NCI-H2196 (cell line): ENCODE data around the gene CSNK1A1.
"Not testable (repeated sequence)": the region's sequence is repeated elsewhere in the genome, so short reads cannot be mapped to it uniquely, and the experiment has no call there.

Experiments
- DNase-seq: peaks from one replicate; lab custom pipeline; 2025; ENCODE audit not compliant: unreplicated experiment; lab: John Stamatoyannopoulos, UW

CSNK1A1 gene

DNA sequence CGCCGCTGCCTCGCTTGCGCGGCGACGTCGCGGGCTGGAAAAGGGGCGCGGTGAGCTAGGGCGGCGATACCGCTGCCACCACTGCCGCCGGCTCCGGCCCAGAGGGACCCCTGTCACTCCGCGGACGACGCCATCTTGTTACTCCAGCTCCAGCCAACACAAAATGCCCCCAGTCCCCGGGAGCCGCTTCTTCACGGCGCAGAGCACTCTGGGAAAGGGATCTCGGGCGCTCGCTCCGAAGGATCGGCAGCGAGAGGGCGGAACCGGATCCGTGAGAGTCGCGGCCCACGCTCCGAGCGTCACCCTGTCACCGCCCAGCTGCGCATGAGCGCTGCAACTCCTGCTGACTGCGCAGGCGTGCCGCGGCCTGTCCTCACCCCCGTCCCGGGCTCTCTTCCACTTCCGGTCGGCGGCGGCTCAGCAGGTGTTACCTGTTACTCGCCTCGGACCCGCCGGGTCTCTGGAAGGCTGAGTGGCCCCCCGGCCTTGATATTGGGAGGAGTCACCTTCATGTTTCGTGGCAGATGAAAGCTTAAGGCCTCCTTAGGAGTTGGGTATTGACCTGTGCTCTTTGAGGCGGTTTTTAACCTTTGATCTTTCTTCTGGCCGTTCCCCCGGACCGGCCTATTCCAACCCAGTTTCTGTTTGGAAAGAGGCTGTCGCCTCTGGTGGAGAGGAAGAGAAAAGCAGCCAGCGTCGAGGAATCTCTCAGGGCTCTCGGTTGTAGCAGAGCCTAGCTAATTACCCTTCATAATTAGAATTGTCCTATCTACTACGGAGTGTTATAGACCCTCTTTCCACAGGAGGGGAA lies at the start of gene CSNK1A1:
CSNK1A1 (minus strand) TSS at position 213 of the 811 bp plus-strand sequence. CDS start 475 bp downstream, outside the sequence.
- peak; percentile 99 for DNase-seq

DNA sequence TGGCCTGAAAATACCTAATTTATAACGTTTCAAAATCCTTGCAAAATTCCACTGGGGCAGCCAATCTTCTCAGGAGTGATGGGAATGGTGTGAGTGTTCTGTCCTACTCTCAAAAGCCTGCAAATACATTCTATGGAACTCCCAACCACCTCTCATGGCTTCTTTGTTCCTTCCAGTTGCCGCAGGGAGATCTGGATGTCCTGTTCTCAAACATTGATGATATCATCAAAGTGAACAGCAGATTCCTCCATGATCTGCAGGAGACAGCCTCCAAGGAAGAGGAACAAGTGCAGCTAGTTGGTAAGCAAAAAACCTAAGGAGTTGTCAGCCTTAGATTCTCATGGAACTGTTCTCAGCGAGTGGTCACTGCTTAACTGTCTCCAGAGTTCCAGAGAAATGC lies 49.7 kb upstream of the CSNK1A1 start:
- no peak for DNase-seq

DNA sequence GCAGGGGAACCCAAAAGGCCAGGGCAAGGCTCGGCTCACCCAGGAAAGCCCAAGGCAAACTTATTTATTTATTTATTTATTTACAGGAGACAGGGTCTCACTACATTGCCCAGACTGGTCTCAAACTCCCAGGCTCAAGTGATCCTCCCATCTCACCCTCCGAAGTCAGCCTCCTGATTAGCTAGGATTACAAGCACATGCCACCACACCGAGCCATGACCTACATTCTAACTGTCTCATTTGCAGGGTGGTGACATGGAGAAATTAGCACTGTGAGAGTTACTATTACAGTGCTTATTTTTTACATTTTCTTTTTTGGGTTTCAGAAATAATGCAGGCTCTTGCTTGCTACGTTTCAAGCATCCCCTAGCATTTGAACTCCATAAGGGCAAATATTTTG lies 48.1 kb upstream of the CSNK1A1 start:
- no peak for DNase-seq

DNA sequence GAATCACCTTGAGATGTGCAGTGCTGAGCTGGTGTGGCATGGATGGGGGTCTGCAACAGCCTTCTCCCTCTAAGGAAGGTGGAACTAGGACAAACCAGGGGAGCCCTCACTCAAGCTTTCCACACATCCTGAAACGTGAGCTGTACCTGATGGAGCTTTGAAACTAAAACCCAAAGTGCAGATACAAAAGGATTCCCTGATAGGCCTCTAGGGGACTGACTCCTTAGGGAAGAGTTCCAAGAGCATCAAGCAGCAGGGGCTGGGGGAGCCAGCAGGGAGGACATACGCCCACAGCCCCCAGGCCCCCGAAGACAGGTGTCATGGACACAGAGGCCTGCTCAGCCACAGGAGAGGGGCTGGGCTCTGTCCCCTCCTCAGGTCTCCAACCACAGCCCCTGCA lies 47.7 kb upstream of the CSNK1A1 start:
- DNase-seq = no peak

DNA sequence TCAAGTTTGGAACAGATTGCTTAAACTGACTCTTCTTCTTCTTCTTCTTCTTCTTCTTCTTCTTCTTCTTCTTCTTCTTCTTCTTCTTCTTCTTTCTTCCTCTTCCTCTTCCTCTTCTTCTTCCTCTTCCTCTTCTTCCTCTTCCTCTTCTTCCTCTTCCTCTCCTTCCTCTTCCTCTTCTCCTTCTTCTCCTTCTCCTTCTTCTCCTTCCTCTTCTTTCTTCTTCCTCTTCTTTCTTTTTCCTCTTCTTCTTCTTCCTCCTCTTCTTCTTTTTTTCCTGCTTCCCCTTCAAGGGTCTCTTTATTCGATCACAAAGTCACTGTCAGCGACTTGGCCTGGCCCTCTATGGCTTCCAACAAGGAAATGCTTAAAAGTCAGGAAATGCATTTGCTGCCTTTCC lies 47.0 kb upstream of the CSNK1A1 start:
- not testable (repeated sequence) for DNase-seq

DNA sequence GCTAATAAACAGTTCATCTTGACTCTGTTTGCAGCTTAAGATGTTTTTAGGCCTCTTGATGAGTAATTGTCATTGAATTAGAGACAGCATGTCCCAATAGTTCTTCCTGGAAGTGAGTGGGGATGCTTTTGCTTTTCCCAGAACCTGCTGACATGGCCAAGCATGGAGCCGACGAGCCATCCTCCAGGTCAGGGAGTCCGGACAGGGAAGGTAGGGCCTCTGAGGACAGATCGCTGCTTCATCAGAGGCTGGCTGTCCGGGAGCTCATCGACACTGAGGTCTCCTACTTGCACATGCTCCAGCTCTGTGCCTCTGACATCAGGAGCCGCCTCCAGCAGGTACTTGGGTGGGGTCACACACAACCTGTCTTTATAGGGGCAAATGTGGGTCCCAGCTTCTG lies 46.4 kb upstream of the CSNK1A1 start:
- DNase-seq = no peak

DNA sequence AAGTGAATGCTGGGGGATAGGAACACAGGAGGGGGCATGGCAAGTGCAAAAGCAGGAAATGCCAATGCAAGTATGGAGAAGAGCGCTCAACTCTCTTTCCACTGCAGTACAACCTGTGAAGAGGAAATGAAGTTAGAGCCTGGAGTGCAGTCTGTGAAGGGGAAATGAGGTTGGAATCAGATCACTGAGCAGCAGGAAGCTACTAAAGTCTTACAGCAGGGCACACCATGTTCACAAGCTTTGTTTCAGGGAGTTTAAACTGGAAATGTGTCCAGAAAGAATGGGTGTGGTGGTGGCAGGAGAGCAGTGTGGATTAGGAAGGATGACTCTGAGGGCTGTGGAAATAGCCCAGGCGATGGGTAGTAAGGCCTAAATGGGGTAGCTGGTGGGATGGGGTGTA lies 45.5 kb upstream of the CSNK1A1 start:
- DNase-seq = no peak

DNA sequence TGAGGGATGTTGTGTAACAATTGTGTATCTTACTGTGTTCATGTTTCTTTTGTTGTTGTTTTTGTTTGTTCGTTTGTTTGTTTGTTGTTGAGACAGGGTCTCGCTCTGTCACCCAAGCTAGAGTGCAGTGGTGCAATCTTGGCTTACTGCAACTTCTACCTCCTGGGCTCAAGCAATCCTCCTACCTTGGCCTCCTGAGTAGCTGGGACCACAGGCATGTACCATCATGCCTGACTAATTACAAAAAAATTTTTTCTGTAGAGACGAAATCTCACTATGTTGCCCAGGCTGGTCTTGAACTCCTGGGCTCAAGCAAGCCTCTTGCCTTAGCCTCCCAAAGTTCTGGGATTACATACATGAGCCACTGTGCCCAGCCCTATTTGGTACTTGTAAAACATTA lies 43.9 kb upstream of the CSNK1A1 start:
- not testable (repeated sequence) for DNase-seq

DNA sequence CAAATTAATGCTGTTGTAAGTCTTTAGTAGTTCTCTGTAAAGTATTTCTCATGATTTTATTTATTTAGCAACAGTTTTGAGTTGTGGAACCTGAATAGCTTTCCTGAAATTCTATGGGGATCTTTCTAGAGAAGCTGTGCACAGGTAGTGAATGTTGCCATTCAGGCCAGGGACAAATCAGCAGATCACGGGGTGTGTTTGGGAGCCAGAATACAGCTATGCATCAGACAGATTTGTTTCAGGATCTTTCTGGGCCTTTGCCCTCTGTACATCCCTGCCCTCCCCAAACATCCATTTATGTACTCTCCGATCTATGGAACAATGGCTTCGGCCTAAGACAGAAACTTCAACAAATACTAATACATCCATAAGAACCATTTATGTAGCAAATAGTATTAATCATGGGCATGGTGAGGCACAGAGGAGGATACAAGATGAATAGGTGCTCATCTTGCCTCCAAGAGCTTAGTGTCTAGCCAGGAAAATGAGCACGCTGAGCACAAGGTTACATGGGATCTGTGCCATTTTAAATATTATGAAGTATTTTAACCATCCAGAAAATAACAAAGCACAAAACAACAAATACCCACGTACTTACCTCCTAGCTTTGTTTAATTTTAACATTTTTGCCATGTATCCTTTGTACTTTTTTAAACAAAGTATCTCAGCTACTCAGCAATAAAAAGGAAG lies 43.1 kb upstream of the CSNK1A1 start:
- no peak for DNase-seq

DNA sequence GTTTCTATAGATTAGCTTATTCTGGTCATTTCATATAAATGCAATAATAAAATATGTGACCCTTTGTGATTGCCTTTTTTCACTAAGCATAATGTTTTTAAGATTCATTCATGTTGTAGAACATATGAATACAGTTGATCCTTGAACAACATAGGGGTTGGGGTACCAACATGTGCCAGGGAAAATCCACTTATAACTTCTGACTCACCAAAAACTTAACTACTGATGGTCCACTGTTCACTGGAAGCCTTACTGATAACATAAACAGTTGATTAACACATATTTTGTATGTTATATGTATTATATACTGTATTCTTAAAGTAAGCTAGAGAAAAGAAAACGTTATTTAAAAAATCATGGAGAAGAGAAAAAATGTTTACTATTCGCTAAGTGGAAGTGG lies 42.1 kb upstream of the CSNK1A1 start:
- DNase-seq = no peak

DNA sequence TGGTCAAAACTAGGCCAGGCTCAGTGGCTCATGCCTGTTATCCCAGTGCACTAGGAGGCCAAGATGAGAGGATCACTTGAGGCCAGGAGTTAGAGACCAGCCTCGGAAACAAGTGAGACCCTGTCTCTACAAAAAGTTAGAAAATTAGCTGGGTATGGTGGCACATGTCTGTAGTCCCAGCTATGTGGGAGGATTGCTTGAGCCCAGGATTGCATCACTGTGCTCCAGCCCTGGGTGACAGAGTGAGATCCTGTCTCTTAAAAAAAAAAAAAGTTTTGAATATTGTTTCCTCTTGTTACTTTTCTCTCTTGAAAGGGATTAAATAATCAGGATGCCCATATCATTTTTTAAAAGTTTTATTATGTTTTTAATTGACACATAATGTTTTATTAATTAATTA lies 37.7 kb upstream of the CSNK1A1 start:
- DNase-seq = no peak

DNA sequence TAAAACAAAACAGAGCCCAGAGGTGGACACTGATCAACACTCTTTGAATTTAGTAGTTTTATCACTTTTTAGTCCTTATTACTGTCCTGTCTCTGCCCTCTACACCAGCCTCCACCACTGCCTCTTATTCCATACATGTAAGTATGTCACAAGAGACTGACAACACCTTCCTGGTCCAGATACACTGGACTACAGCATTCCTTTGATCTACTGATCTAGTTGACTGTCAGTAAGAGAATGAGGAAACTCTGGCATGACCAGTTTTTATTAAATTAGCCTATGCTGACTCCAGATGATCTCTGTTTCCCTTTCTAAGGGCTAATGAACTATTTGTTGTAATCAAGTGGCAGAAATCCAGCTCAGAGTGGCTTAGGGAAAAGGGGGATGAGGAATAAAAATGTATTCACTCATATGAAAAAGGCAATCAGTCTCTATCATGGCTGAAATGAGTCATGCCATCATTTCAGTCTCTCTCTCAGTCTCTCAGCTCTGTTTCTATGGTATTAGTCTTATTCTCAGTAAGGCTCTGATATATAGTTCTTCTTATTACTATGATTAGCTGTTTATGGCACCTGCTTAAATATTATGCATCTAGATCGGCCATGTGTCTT lies 35.6 kb upstream of the CSNK1A1 start:
- no peak for DNase-seq

DNA sequence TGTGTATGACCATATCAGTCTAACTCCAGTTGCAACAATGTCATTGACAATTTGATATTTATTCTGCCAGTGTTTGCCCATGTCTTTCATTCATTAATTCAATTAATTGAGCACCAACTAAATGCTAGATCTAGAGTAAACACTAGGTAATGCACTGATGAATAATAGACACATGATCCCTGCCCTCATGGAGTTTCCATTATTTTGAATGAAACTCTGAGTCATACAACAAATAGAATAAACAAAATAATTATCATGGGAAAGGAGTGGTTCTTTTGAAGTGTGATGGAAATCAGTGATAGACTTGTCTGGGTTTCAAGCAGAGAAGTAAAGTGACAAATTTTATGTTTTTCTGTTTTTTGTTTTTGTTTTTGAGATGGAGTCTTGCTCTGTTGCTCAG lies 34.7 kb upstream of the CSNK1A1 start:
- DNase-seq = no peak

DNA sequence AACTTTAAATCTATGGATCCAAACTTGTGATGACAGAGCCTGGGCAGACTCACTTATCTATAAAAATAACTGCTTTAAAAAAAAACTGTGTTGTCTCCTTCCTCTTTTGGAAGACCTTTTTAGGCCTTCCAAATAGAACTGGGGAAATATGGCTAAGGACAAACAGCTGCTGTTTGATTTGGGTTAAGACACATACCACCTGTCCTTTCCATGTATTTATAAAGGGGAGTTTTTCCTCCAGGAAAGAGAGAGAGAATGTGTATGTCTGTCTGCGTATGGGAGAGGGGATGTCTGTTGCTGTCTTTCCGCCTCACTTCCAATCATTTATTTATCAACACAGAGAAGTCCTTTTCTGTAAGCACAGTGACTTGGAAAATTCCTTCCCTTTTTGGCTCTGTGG lies 32.9 kb upstream of the CSNK1A1 start:
- no peak for DNase-seq

DNA sequence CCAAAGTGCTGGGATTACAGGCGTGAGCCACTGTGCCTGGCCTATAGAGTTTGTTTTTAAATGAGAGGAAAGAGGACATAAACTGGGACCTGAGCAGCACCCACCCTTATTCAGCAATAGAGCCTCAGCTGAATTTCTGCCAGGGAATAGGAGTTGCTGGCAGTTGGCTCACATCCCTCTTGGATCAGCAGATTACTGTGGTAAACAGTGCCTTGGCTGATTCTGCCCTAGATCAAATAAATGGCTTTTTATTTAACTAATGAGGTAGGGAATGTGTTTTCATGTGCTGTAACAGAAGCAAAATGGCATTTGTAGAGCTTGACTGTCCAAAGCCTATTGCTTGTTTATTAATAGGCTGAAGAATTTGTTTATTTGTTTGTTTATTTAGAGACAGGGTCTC lies 32.2 kb upstream of the CSNK1A1 start:
- DNase-seq = peak; percentile 69

DNA sequence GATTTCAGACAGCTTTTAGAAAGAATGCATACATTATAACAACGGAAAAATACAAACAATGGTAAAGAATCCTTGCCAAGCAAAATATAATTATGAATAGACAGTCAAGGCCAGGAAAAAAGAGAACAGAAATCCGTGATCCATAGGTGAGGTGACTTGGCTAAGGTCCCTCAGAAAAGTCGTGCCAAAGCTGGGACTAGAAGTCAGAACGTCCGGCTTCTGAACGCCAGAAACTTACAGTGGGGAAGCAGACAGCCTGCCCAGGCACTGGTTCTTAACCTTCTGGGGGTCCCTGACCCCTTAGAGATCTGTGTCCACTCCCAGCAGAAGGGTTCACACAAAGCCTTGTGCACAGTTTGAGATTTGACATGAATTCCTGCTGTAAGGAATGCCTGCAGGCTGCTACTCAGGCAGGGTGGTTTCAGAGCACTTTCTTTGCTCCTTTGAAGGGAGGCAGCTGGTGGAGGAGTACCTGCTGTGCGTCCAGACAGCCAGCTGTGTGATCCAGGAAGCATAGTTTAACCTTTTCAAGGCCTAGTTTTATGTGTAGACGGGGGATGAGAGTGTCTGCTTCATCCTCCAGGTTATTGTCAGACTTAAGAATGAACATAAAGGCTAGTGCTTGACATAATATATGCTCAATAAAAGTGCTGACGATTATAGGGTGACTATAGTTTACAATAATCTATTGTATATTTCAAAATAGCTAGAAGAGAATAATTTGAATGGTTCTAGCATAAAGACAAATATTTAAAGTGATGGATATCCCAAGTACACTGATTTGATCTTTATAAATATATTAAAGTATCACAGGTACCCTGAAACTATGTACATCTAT lies 30.9 kb upstream of the CSNK1A1 start:
- DNase-seq = peak; percentile 60

DNA sequence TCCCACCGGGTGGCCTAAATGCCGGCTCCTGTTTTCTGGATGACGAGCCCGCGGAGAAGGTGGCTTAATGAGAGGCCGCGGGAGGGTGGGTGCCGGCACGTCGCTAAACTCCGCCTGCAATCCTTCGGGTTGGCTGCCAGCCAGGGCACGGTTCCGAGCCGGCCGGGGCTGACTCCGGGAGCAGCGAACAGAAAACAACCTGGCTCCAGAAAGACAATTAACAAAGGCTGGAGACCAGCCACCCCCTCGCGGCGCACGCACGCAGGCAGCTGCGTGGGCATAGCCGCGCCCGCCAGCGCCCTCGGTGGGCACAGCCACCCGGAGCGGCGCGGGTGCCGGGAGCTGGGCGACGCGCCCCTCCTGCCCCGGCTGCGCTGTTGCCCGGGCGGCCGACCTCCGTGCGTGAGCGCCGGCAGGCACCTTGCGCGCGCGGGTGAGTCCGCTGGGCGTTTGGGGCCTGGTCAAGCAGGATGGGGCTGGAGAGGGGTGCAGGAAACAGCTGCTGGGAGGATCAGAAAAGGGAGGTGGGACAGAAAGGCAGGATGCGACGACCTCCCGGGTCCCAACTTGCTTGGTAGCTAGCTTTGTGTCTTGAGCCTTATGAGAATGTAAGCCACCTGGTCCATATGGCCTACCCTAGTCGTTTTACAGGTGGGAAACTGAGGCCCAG lies 30.1 kb upstream of the CSNK1A1 start, which contains the start of gene ARHGEF37:
ARHGEF37 (plus strand) TSS at position 307 of the 670 bp plus-strand sequence. CDS start 16,272 bp downstream, outside the sequence.
- DNase-seq = peak; percentile 76

DNA sequence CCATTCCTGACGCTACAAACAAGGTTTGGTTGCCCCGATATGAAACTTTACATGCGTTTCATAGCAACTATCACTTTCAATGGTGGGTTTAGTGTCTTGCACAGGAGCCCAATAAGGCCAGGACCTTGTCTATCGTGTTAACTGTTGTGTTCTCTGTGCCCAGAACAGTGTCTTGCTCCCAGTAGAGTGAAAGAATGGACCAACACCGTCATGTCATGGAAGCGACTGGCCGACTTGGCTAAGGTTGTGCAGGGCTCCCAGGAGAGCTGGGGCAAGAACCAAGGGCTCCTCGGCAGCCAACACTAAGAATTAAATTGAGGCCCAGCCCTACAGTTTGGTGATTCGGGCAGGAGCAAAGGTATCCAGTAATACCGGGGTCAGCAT lies 29.6 kb upstream of the CSNK1A1 start:
- no peak for DNase-seq

DNA sequence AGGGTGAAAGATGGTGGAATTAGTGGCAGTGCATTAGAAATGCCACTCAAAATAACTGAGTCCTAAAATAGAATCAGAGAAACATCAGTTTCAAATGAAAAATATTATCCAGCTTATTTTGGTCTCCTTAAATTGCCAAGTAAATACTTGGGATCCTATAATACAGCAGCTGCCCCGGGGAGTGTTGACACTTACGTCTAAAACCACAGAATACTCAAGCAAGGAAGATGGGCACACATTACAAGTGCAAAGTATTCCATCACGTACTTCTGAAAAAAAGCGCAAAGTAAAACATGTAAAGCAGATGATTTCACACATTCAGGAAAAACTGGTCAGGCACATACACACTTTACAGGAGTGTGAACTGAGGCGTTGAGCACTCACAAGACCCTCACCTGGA lies 27.7 kb upstream of the CSNK1A1 start:
- DNase-seq = no peak

DNA sequence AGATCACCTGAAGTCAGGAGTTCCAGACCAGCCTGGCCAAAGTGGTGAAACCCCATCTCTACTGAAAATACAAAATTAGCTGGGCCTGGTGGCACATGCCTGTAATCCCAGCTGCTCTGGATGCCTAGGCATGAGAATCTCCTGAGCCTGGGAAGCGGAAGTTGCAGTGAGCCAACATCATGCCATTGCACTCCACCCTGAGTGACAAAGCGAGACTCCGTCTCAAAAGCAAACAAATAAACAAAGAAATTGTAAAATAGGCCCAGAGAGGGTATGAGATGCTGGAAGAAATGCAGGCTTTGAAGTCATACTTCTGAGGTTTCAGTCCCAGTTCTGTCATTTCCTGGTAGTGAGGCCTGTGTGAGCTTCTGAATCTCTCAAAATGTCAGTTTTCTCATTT lies 24.8 kb upstream of the CSNK1A1 start:
- no peak for DNase-seq

DNA sequence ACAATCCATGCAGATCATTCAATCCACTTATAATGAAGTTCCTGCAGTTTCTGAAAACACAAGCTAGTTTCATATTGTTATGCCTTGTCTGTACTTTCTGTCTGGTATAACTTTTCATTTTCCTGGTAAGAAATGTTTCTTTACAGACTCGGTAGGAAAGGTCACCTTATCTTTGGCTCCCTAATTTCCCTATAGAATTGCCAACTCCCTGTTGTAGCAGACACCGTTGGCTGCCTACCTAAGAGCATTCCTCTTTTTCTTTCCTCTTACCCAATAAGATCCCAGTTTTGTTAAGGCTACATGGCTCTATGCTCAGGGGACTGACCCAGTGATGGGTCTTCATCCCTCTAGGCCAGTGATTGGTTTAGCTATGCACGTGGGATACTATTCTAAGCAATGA lies 23.9 kb upstream of the CSNK1A1 start:
- DNase-seq = no peak
